ENCODE results near the gene DMRTB1.

The DMRTB1 gene

GRCh38 chr1:53486395-53487026 is 27.3 kb downstream of the DMRTB1 start:
- Histone ChIP-seq H3K27ac (ENCODE audit: low read depth, low read length, severe bottlenecking) (no peak overlapping the region), H3K36me3 (ENCODE audit: control insufficient read depth, insufficient read depth, low read length) (no peaks in the 10 kb centered on the region), H3K4me3 (ENCODE audit: extremely low read depth, insufficient read depth, low read length, poor library complexity, severe bottlenecking) (no peak overlapping the region), H3K9me3 (ENCODE audit: control insufficient read depth, low read length) (no peaks in the 10 kb centered on the region), H3K4me1 (ENCODE audit: control insufficient read depth, insufficient read depth, low read length, poor library complexity, severe bottlenecking) (no peaks in the 10 kb centered on the region)
- WGBS, 2 experiments (ENCODE audit: insufficient coverage in 2 of 2) = 82 to 88% methylated on average over 6 to 7 of the region's 9 CpGs

- Histone ChIP-seq H3K27ac (ENCODE audit: low read depth, low read length, severe bottlenecking) (no peak overlapping the region), H3K4me1 (ENCODE audit: control insufficient read depth, insufficient read depth, low read length, poor library complexity, severe bottlenecking) (no peaks in the 10 kb centered on the region), H3K4me3 (ENCODE audit: extremely low read depth, insufficient read depth, low read length, poor library complexity, severe bottlenecking) (no peak overlapping the region), H3K9me3 (ENCODE audit: control insufficient read depth, low read length) (no peaks in the 10 kb centered on the region), H3K36me3 (ENCODE audit: control insufficient read depth, insufficient read depth, low read length) (no peaks in the 10 kb centered on the region)
- WGBS, 2 experiments (ENCODE audit: insufficient coverage in 2 of 2) = 80 to 86% methylated on average over 1 of the region's 3 CpGs
Observed at GRCh38 chr1:53490351-53490750, 31.2 kb downstream of the DMRTB1 start.

- WGBS, 2 experiments (ENCODE audit: insufficient coverage in 2 of 2) = 88 to 91% methylated on average over 4 to 8 of the region's 8 CpGs
- Histone ChIP-seq H3K36me3 (ENCODE audit: control insufficient read depth, insufficient read depth, low read length) (no peaks in the 10 kb centered on the region), H3K9me3 (ENCODE audit: control insufficient read depth, low read length) (no peaks in the 10 kb centered on the region), H3K27ac (ENCODE audit: low read depth, low read length, severe bottlenecking) (no peak overlapping the region), H3K4me3 (ENCODE audit: extremely low read depth, insufficient read depth, low read length, poor library complexity, severe bottlenecking) (no peak overlapping the region), H3K4me1 (ENCODE audit: control insufficient read depth, insufficient read depth, low read length, poor library complexity, severe bottlenecking) (peaks cover 3% of the 10 kb centered on the region)
Observed at GRCh38 chr1:53495633-53496345, 36.6 kb downstream of the DMRTB1 start.

GRCh38 chr1:53498555-53499131 is 39.4 kb downstream of the DMRTB1 start:
- WGBS, 2 experiments (ENCODE audit: insufficient coverage in 2 of 2) = 82 to 91% methylated on average over 9 of the region's 9 CpGs
- Histone ChIP-seq H3K4me1 (ENCODE audit: control insufficient read depth, insufficient read depth, low read length, poor library complexity, severe bottlenecking) (peaks cover 9% of the 10 kb centered on the region), H3K4me3 (ENCODE audit: extremely low read depth, insufficient read depth, low read length, poor library complexity, severe bottlenecking) (no peak overlapping the region), H3K27ac (ENCODE audit: low read depth, low read length, severe bottlenecking) (no peak overlapping the region), H3K9me3 (ENCODE audit: control insufficient read depth, low read length) (no peaks in the 10 kb centered on the region), H3K36me3 (ENCODE audit: control insufficient read depth, insufficient read depth, low read length) (no peaks in the 10 kb centered on the region)

- no peak overlapping the region for H3K4me3 ChIP-seq (ENCODE audit: extremely low read depth, insufficient read depth, low read length, poor library complexity, severe bottlenecking)
- no peaks in the 10 kb centered on the region for H3K9me3 ChIP-seq (ENCODE audit: control insufficient read depth, low read length)
- H3K4me1 ChIP-seq (ENCODE audit: control insufficient read depth, insufficient read depth, low read length, poor library complexity, severe bottlenecking) = peaks cover 9% of the 10 kb centered on the region
- 93 to 96% methylated on average over 16 to 17 of the region's 20 CpGs for WGBS, 2 experiments (ENCODE audit: insufficient coverage in 2 of 2)
- H3K27ac ChIP-seq (ENCODE audit: low read depth, low read length, severe bottlenecking) = peak overlapping the region; percentile 3
- H3K36me3 ChIP-seq (ENCODE audit: control insufficient read depth, insufficient read depth, low read length) = no peaks in the 10 kb centered on the region
Observed at GRCh38 chr1:53499257-53500203, 40.3 kb downstream of the DMRTB1 start.

- Histone ChIP-seq H3K27ac (ENCODE audit: low read depth, low read length, severe bottlenecking) (peak overlapping the region; percentile 3), H3K36me3 (ENCODE audit: control insufficient read depth, insufficient read depth, low read length) (no peaks in the 10 kb centered on the region), H3K4me1 (ENCODE audit: control insufficient read depth, insufficient read depth, low read length, poor library complexity, severe bottlenecking) (peaks cover 9% of the 10 kb centered on the region), H3K4me3 (ENCODE audit: extremely low read depth, insufficient read depth, low read length, poor library complexity, severe bottlenecking) (no peak overlapping the region), H3K9me3 (ENCODE audit: control insufficient read depth, low read length) (no peaks in the 10 kb centered on the region)
- 88 to 91% methylated on average over 32 to 34 of the region's 34 CpGs for WGBS, 2 experiments (ENCODE audit: insufficient coverage in 2 of 2)
Observed at GRCh38 chr1:53500204-53501064, 41.2 kb downstream of the DMRTB1 start.

GRCh38 chr1:53501065-53502005 is 42.1 kb downstream of the DMRTB1 start:
- Histone ChIP-seq H3K27ac (ENCODE audit: low read depth, low read length, severe bottlenecking) (no peak overlapping the region), H3K4me1 (ENCODE audit: control insufficient read depth, insufficient read depth, low read length, poor library complexity, severe bottlenecking) (peaks cover 5% of the 10 kb centered on the region), H3K9me3 (ENCODE audit: control insufficient read depth, low read length) (no peaks in the 10 kb centered on the region), H3K4me3 (ENCODE audit: extremely low read depth, insufficient read depth, low read length, poor library complexity, severe bottlenecking) (no peak overlapping the region), H3K36me3 (ENCODE audit: control insufficient read depth, insufficient read depth, low read length) (no peaks in the 10 kb centered on the region)
- 73 to 79% methylated on average over 14 to 17 of the region's 21 CpGs for WGBS, 2 experiments (ENCODE audit: insufficient coverage in 2 of 2)

GRCh38 chr1:53502641-53503432 is 43.6 kb downstream of the DMRTB1 start:
- Histone ChIP-seq H3K4me1 (ENCODE audit: control insufficient read depth, insufficient read depth, low read length, poor library complexity, severe bottlenecking) (peaks cover 5% of the 10 kb centered on the region), H3K36me3 (ENCODE audit: control insufficient read depth, insufficient read depth, low read length) (no peaks in the 10 kb centered on the region), H3K4me3 (ENCODE audit: extremely low read depth, insufficient read depth, low read length, poor library complexity, severe bottlenecking) (no peak overlapping the region), H3K27ac (ENCODE audit: low read depth, low read length, severe bottlenecking) (no peak overlapping the region), H3K9me3 (ENCODE audit: control insufficient read depth, low read length) (no peaks in the 10 kb centered on the region)
- 70 to 86% methylated on average over 5 to 7 of the region's 7 CpGs for WGBS, 2 experiments (ENCODE audit: insufficient coverage in 2 of 2)

Measured in mesodermal cell (in vitro differentiated cells).